Peyer's patch (tissue), 4 donors: Measurements from ENCODE around the gene SNAPIN.

Experiments
- CTCF ChIP-seq, 6 experiments: fragments of 450-650 bp in 4 of 6; fragments of 200-600 bp in 2 of 6; sonication (generic) in 1 of 6; IDR thresholded peaks; one replicate each; pipeline ENCODE4 v1.5.1; 2017 to 2019; ENCODE audit warnings: antibody characterized with exemption in 6 of 6, mild to moderate bottlenecking in 3 of 6, moderate library complexity in 1 of 6
- POLR2A ChIP-seq, 2 donors: fragments of 450-650 bp; IDR thresholded peaks; one replicate each; pipeline ENCODE4 v1.5.1; 2017; ENCODE audit warnings: antibody characterized with exemption in 2 of 2, mild to moderate bottlenecking in 2 of 2, moderate library complexity in 2 of 2

DNA sequence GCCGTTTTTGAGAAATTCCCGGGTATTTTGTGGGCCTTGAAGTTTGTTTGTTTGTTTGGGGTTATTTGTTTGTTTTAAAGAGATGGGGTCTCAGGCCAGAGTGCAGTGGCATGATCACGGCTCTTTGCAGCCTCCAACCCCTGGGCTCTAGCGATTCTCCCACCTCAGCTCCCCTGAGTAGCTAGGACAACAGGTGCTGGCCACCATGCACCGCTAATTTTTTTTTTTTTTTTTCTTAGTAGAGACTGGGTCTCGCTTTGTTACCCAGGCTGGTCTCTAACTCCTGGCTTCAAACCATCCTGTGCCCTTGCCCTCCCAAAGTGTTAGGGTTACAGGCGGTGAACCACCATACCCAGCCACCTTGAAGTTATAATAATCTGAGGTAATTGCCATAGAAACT is 22.6 kb upstream of the SNAPIN start:
- no peak for TF ChIP-seq CTCF (IDR thresholded peaks at IDR 0.05)
- no peak for TF ChIP-seq POLR2A (IDR thresholded peaks at IDR 0.05)
